Neural cell (in vitro differentiated cells): Measurements from ENCODE around the gene DPYSL4.

Experiments used
- EP300 ChIP-seq: fragments of 450-650 bp; conservative IDR thresholded peaks from 2 replicates; pipeline ENCODE4 v1.6.1; 2014; ENCODE audit warnings: antibody characterized with exemption, mild to moderate bottlenecking, moderate library complexity; ENCODE audit not compliant: poor library complexity, severe bottlenecking
- POLR2AphosphoS5 ChIP-seq: IDR thresholded peaks from 2 replicates; pipeline ENCODE4 v1.6.1; 2012
- TF ChIP-seq, protein P1 (sequence below): fragments of 450-650 bp; IDR thresholded peaks from 2 replicates; pipeline ENCODE4 v1.5.1; 2014; ENCODE audit warnings: antibody characterized with exemption, mild to moderate bottlenecking, moderate library complexity; ENCODE audit not compliant: poor library complexity, severe bottlenecking
- TF ChIP-seq, protein P2 (sequence below): IDR thresholded peaks from 2 replicates; pipeline ENCODE4 v1.6.1; 2012; ENCODE audit warnings: borderline replicate concordance

DNA sequence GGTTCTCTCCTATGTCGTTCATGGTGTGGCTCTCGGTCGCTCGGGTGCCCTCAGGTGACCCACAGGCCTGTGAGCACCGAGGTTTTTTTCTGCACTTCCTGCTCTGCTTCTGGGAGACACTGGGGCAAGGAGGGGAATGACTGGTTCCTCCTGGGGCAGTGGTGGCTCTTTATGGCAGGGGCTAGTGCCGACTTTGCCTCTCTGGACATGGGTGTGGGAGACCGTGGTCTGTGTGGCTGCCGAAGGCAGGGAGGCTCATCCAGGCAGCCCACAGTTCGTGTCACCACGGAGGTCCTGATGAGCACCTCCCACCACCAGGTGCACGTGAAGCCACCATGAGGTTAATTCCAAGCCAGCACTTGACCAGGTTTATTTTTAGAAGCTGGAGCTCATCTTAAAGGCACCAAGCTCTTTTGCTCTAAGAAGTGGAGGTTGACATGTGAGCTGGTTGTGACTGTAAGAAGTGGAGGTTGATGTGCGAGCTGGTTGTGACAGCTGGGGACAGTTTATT lies 24.7 kb upstream of the DPYSL4 start:
- TF ChIP-seq, protein P1, sequence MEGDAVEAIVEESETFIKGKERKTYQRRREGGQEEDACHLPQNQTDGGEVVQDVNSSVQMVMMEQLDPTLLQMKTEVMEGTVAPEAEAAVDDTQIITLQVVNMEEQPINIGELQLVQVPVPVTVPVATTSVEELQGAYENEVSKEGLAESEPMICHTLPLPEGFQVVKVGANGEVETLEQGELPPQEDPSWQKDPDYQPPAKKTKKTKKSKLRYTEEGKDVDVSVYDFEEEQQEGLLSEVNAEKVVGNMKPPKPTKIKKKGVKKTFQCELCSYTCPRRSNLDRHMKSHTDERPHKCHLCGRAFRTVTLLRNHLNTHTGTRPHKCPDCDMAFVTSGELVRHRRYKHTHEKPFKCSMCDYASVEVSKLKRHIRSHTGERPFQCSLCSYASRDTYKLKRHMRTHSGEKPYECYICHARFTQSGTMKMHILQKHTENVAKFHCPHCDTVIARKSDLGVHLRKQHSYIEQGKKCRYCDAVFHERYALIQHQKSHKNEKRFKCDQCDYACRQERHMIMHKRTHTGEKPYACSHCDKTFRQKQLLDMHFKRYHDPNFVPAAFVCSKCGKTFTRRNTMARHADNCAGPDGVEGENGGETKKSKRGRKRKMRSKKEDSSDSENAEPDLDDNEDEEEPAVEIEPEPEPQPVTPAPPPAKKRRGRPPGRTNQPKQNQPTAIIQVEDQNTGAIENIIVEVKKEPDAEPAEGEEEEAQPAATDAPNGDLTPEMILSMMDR = no peak
- TF ChIP-seq, protein P2, sequence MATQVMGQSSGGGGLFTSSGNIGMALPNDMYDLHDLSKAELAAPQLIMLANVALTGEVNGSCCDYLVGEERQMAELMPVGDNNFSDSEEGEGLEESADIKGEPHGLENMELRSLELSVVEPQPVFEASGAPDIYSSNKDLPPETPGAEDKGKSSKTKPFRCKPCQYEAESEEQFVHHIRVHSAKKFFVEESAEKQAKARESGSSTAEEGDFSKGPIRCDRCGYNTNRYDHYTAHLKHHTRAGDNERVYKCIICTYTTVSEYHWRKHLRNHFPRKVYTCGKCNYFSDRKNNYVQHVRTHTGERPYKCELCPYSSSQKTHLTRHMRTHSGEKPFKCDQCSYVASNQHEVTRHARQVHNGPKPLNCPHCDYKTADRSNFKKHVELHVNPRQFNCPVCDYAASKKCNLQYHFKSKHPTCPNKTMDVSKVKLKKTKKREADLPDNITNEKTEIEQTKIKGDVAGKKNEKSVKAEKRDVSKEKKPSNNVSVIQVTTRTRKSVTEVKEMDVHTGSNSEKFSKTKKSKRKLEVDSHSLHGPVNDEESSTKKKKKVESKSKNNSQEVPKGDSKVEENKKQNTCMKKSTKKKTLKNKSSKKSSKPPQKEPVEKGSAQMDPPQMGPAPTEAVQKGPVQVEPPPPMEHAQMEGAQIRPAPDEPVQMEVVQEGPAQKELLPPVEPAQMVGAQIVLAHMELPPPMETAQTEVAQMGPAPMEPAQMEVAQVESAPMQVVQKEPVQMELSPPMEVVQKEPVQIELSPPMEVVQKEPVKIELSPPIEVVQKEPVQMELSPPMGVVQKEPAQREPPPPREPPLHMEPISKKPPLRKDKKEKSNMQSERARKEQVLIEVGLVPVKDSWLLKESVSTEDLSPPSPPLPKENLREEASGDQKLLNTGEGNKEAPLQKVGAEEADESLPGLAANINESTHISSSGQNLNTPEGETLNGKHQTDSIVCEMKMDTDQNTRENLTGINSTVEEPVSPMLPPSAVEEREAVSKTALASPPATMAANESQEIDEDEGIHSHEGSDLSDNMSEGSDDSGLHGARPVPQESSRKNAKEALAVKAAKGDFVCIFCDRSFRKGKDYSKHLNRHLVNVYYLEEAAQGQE = no peak
- TF ChIP-seq POLR2AphosphoS5 (no peak), EP300 (no peak)
